Ishikawa (cell line): ENCODE data around the gene RBFOX1.

Experiments
- CEBPB ChIP-seq: IDR thresholded peaks from 2 replicates; pipeline ENCODE4 v1.6.1; 2012
- EGR1 ChIP-seq: IDR thresholded peaks from 2 replicates; pipeline ENCODE4 v1.6.1; 2012
- EP300 ChIP-seq: IDR thresholded peaks from 2 replicates; pipeline ENCODE4 v1.6.1; 2012; ENCODE audit warnings: borderline replicate concordance
- NFIC ChIP-seq: IDR thresholded peaks from 2 replicates; pipeline ENCODE4 v1.6.1; 2012
- RAD21 ChIP-seq: IDR thresholded peaks from 2 replicates; pipeline ENCODE4 v1.6.1; 2012; ENCODE audit warnings: low read depth
- TAF1 ChIP-seq: IDR thresholded peaks from 2 replicates; pipeline ENCODE4 v1.6.1; 2012; ENCODE audit warnings: low read depth, mild to moderate bottlenecking
- TEAD4 ChIP-seq: IDR thresholded peaks from 2 replicates; pipeline ENCODE4 v1.6.1; 2012
- YY1 ChIP-seq: IDR thresholded peaks from 2 replicates; pipeline ENCODE4 v1.6.1; 2012; ENCODE audit warnings: low read depth
- ZBTB7A ChIP-seq: IDR thresholded peaks from 2 replicates; pipeline ENCODE4 v1.6.1; 2012; ENCODE audit warnings: low read depth
- TF ChIP-seq, protein P1 (sequence below): IDR thresholded peaks from 2 replicates; pipeline ENCODE4 v1.6.1; 2012
- TF ChIP-seq, protein P2 (sequence below): IDR thresholded peaks from 2 replicates; pipeline ENCODE4 v1.6.1; 2012; ENCODE audit warnings: low read depth, mild to moderate bottlenecking
- TF ChIP-seq, protein P3 (sequence below): IDR thresholded peaks from 2 replicates; pipeline ENCODE4 v1.6.1; 2012

DNA sequence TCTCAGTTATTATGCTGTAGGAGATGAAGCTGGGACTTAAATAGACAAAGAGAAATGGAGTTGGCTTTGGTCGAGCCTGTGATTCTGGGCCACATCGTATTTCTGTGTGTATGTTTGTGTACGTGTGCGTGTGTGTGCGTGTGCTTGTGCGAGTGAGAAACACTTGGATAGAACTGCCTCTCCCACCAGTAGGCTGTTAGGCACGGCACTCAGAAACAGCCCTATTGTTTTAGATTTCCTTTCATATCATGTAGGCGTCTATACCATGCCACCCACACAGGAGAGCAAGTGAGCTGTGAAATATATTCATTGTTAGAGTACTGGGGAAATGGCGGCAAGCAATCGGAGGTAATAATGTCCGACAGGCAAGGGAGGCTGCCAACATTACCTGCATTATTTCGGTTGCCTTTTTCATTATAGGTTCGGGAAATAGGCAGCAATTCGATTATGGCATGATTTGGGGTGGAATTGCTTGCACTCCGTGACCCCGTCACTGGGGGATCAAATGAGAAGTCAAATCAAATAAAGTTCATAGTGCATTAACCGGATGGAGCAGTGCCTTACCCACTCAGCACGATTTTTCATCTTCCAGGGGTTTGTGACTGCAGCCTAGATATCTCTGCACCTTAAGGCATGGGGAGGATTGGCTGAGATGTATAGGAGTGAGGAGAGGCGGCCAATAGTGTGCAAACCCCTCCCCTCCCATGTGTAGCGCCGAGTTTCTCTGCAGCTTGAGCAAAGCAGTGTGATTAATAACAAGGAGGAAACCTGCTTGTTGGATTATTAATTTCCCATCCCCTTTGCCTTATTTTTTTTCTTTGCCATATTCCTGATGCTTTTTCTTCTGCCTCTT, 89.6 kb downstream of the RBFOX1 start:
- TF ChIP-seq RAD21: no peak
- no peak for TF ChIP-seq EP300
- TF ChIP-seq CEBPB: no peak
- TF ChIP-seq, protein P1, sequence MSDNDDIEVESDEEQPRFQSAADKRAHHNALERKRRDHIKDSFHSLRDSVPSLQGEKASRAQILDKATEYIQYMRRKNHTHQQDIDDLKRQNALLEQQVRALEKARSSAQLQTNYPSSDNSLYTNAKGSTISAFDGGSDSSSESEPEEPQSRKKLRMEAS: no peak
- no peak for TF ChIP-seq TAF1
- no peak for TF ChIP-seq ZBTB7A
- TF ChIP-seq, protein P2, sequence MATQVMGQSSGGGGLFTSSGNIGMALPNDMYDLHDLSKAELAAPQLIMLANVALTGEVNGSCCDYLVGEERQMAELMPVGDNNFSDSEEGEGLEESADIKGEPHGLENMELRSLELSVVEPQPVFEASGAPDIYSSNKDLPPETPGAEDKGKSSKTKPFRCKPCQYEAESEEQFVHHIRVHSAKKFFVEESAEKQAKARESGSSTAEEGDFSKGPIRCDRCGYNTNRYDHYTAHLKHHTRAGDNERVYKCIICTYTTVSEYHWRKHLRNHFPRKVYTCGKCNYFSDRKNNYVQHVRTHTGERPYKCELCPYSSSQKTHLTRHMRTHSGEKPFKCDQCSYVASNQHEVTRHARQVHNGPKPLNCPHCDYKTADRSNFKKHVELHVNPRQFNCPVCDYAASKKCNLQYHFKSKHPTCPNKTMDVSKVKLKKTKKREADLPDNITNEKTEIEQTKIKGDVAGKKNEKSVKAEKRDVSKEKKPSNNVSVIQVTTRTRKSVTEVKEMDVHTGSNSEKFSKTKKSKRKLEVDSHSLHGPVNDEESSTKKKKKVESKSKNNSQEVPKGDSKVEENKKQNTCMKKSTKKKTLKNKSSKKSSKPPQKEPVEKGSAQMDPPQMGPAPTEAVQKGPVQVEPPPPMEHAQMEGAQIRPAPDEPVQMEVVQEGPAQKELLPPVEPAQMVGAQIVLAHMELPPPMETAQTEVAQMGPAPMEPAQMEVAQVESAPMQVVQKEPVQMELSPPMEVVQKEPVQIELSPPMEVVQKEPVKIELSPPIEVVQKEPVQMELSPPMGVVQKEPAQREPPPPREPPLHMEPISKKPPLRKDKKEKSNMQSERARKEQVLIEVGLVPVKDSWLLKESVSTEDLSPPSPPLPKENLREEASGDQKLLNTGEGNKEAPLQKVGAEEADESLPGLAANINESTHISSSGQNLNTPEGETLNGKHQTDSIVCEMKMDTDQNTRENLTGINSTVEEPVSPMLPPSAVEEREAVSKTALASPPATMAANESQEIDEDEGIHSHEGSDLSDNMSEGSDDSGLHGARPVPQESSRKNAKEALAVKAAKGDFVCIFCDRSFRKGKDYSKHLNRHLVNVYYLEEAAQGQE: no peak
- TF ChIP-seq YY1: no peak
- no peak for TF ChIP-seq TEAD4
- TF ChIP-seq NFIC: no peak
- no peak for TF ChIP-seq EGR1
- TF ChIP-seq, protein P3, sequence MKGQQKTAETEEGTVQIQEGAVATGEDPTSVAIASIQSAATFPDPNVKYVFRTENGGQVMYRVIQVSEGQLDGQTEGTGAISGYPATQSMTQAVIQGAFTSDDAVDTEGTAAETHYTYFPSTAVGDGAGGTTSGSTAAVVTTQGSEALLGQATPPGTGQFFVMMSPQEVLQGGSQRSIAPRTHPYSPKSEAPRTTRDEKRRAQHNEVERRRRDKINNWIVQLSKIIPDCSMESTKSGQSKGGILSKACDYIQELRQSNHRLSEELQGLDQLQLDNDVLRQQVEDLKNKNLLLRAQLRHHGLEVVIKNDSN: no peak
